Measurements from ENCODE around the gene ISOC2. TPM values are rescaled to one million over a fixed set of nuclear protein-coding genes. Genes with fewer than 3 reads are reported as not detected.
"Not testable (repeated sequence)": the region's sequence is repeated elsewhere in the genome, so short reads cannot be mapped to it uniquely, and the experiment has no call there.

The ISOC2 gene
- total and polyA plus RNA-seq, 9 of the 15 experiments (the other 6 are each of a cell fraction or from before 2014, with no cell fraction given): 1.2 to 229 (median 58.3) TPM

GRCh38 chr19:55497763-55498162 is 36.3 kb upstream of the ISOC2 start:
- ChIA-PET POLR2A (interaction anchor here (0.6 to 2.6 kb wide), 5 partner anchors 11 to 342 kb away, joined by 3 to 15 read pairs (median 5); partner anchors contain the start of genes NAT14 and SSC5D), CTCF (ENCODE audit: low intra/inter-chr PET ratio) (no interaction called here)
- DNase-seq (ENCODE audit: extremely low read depth in 1 of 4, low spot score in 3 of 4) (no peak), FAIRE-seq (no peak), ATAC-seq (no peak)
- no peaks in the 10 kb centered on the region for H4K20me1 ChIP-seq (replicated peaks; ENCODE audit: control insufficient read depth, insufficient read depth, low read length)
- whole genome bisulfite sequencing (ENCODE audit: insufficient coverage, low coverage, missing lambda C conversion rate): 56% methylated on average over 12 of the region's 13 CpGs
- no peaks in the 10 kb centered on the region for H3K9me3 ChIP-seq (replicated peaks; ENCODE audit: control insufficient read depth, insufficient read depth, low read depth, low read length)
- no peak overlapping the region for H2AFZ ChIP-seq (ENCODE audit: low read depth, low read length)
- no peaks in the 10 kb centered on the region for H3K9me1 ChIP-seq (ENCODE audit: control insufficient read depth, insufficient read depth, low read length)
- no peak for TF ChIP-seq RBM22 (IDR thresholded peaks at IDR 0.05; ENCODE audit: low read depth, low read length, poor library complexity, severe bottlenecking)
- TF ChIP-seq CREB1 (IDR thresholded peaks at IDR 0.05): no peak
- no peak for TF ChIP-seq CREB1 (CRISPR knock-in tag; IDR thresholded peaks at IDR 0.05)
- no peak for TF ChIP-seq ARID3A (IDR thresholded peaks at IDR 0.05; ENCODE audit: borderline replicate concordance, low read depth, low read length)
- TF ChIP-seq HMG20A (CRISPR knock-in tag; conservative IDR thresholded peaks at IDR 0.05): no peak
- peak; percentile 50; the same call in 1 of the 2 replicates for TF ChIP-seq ZNF121 (CRISPR knock-in tag; conservative IDR thresholded peaks at IDR 0.05)
- H3K27me3 ChIP-seq (ENCODE audit: control insufficient read depth in 2 of 2, insufficient read depth in 2 of 2, low read length in 2 of 2): no peaks in the 10 kb centered on the region
- in situ Hi-C loops (cut with MboI): no loop called here
- H3K79me2 ChIP-seq (ENCODE audit: control insufficient read depth, insufficient read depth, low read length): no peaks in the 10 kb centered on the region
- intact Hi-C loops (cut with micrococcal nuclease): no loop called here
- no peak overlapping the region for H3K27ac ChIP-seq (ENCODE audit: extremely low read depth, low read depth, low read length)
- H3K4me3 ChIP-seq: no peak overlapping the region
- no peak overlapping the region for H3K4me2 ChIP-seq (ENCODE audit: insufficient read depth, low read length)
- BruUV-seq (replicated peaks): no TSS peak
- no peaks in the 10 kb centered on the region for H3K36me3 ChIP-seq (ENCODE audit: control insufficient read depth, insufficient read depth, low read length)
- peak overlapping the region in 1 of 2 experiments; percentile 44; a peak in 1 of 4 replicates for H3K9ac ChIP-seq (ENCODE audit: insufficient read depth in 1 of 2, low read depth in 2 of 2, low read length in 2 of 2)
- peaks cover 12 to 25% of the 10 kb centered on the region in 2 experiments for H3K4me1 ChIP-seq (replicated peaks in 1 of 2; ENCODE audit: control insufficient read depth in 2 of 2, insufficient read depth in 2 of 2, low read length in 2 of 2)

GRCh38 chr19:55496820-55497219 is 35.4 kb upstream of the ISOC2 start:
- in situ Hi-C loops (cut with MboI); H3K36me3 ChIP-seq (ENCODE audit: control insufficient read depth, insufficient read depth, low read length); BruUV-seq (replicated peaks); H3K4me2 ChIP-seq (ENCODE audit: insufficient read depth, low read length); H3K27me3 ChIP-seq (ENCODE audit: control insufficient read depth in 2 of 2, insufficient read depth in 2 of 2, low read length in 2 of 2); H3K27ac ChIP-seq (ENCODE audit: extremely low read depth, low read depth, low read length); H3K79me2 ChIP-seq (ENCODE audit: control insufficient read depth, insufficient read depth, low read length); intact Hi-C loops (cut with micrococcal nuclease); FAIRE-seq; DNase-seq (ENCODE audit: extremely low read depth in 1 of 4, low spot score in 3 of 4); H3K9me3 ChIP-seq (replicated peaks; ENCODE audit: control insufficient read depth, insufficient read depth, low read depth, low read length); H3K9ac ChIP-seq (ENCODE audit: insufficient read depth in 1 of 2, low read depth in 2 of 2, low read length in 2 of 2); H2AFZ ChIP-seq (ENCODE audit: low read depth, low read length); H3K9me1 ChIP-seq (ENCODE audit: control insufficient read depth, insufficient read depth, low read length); ATAC-seq; H3K4me3 ChIP-seq; H4K20me1 ChIP-seq (replicated peaks; ENCODE audit: control insufficient read depth, insufficient read depth, low read length); CTCF ChIA-PET (ENCODE audit: low intra/inter-chr PET ratio): not testable (repeated sequence)
- WGBS (ENCODE audit: insufficient coverage, low coverage, missing lambda C conversion rate): 42% methylated on average over 7 of the region's 10 CpGs
- POLR2A ChIA-PET: interaction anchor here (0.7 to 2.2 kb wide), 3 partner anchors 12 to 341 kb away, joined by 3 to 15 read pairs (median 3); partner anchors contain the start of genes NAT14 and UBE2S
- peaks cover 12 to 29% of the 10 kb centered on the region in 2 experiments for H3K4me1 ChIP-seq (replicated peaks in 1 of 2; ENCODE audit: control insufficient read depth in 2 of 2, insufficient read depth in 2 of 2, low read length in 2 of 2)
